HepG2 (cell line): ENCODE measurements around the gene SRSF4. TPM values are rescaled to one million over a fixed set of nuclear protein-coding genes. Genes with fewer than 3 reads are reported as not detected.

Experiments
- ATAC-seq: fragments of 200-7000 bp; cut with Tn5 transposase; 3 replicates; pipeline ENCODE4 v1.9.1; 2020; ENCODE audit warnings: mild to moderate bottlenecking, moderate library complexity
- BruUV-seq: library from RNA; stranded (reverse); fragments of 400-500 nt; replicated peaks from 2 replicates; lab custom pipeline; 2021; lab: Mats Ljungman, UMichigan
- CTCF ChIA-PET: fragments of 300-600 bp; formaldehyde crosslinking; extraction: SDS; loops from one replicate; lab custom pipeline; 2021; ENCODE audit warnings: low total read pairs, inconsistent platforms, low intra/inter-chr PET ratio; lab: Yijun Ruan, JAX
- POLR2A ChIA-PET: fragments of 350-600 bp; sonication (Branson Sonifier 250); formaldehyde crosslinking; loops from one replicate; lab custom pipeline; 2020; ENCODE audit warnings: antibody characterized with exemption, inconsistent platforms; lab: Yijun Ruan, JAX
- DNase-seq: peaks from one replicate; pipeline ENCODE4 v3.0.0-alpha.2; 2015; ENCODE audit warnings: low spot score
- FAIRE-seq: peaks from 3 replicates; lab custom pipeline; 2011; peaks lifted over from hg19 to GRCh38; lab: Jason Lieb, UNC
- H2AFZ ChIP-seq: one replicate; pipeline ENCODE4 v1.6.1; 2011; ENCODE audit warnings: low read length, inconsistent platforms
- H3K27ac ChIP-seq: fragments of 300-600 bp; 3 replicates; pipeline ENCODE4 v1.8.0; 2011; ENCODE audit warnings: mixed run types, mild to moderate bottlenecking, mixed read lengths, low read length, inconsistent platforms; ENCODE audit not compliant: insufficient read depth; ENCODE audit errors: extremely low read length
- H3K27me3 ChIP-seq, 2 experiments: fragments of 200-600 bp in 1 of 2; 2 replicates in 1 of 2; 3 replicates in 1 of 2; pipeline versions ENCODE4 v1.6.0 to v1.8.0; 2011; ENCODE audit warnings: low read length in 2 of 2, mild to moderate bottlenecking in 2 of 2, moderate library complexity in 2 of 2, inconsistent platforms in 1 of 2; ENCODE audit not compliant: insufficient read depth in 2 of 2, control insufficient read depth in 1 of 2
- H3K36me3 ChIP-seq, 2 experiments: fragments of 200-600 bp in 1 of 2; replicated peaks in 1 of 2; 2 replicates in 1 of 2; 3 replicates in 1 of 2; pipeline versions ENCODE4 v1.5.1 to v1.8.0; 2011; ENCODE audit warnings: low read length in 2 of 2, inconsistent platforms in 1 of 2; ENCODE audit not compliant: insufficient read depth in 2 of 2, control insufficient read depth in 1 of 2
- H3K4me1 ChIP-seq: 2 replicates; pipeline ENCODE4 v1.5.1; 2012; ENCODE audit warnings: low read length, inconsistent platforms; ENCODE audit not compliant: insufficient read depth
- H3K4me2 ChIP-seq: 2 replicates; pipeline ENCODE4 v1.6.0; 2011; ENCODE audit warnings: low read depth, low read length, inconsistent platforms
- H3K4me3 ChIP-seq, 3 experiments: fragments of 200-600 bp in 1 of 3; sonication (generic), shearing (Covaris generic) in 1 of 3; replicated peaks in 1 of 3; 2 replicates each; pipeline ENCODE4 v1.5.1; 2011 to 2016; ENCODE audit warnings: low read length in 3 of 3, inconsistent platforms in 2 of 3, low read depth in 2 of 3, mild to moderate bottlenecking in 2 of 3, control low read depth in 1 of 3, mixed read lengths in 1 of 3; ENCODE audit not compliant: insufficient read depth in 1 of 3
- H3K79me2 ChIP-seq: one replicate; pipeline ENCODE4 v1.6.1; 2011; ENCODE audit warnings: low read length, inconsistent platforms; ENCODE audit not compliant: insufficient read depth
- H3K9ac ChIP-seq: 2 replicates; pipeline ENCODE4 v1.6.0; 2011; ENCODE audit warnings: mild to moderate bottlenecking, low read depth, low read length, inconsistent platforms; ENCODE audit not compliant: insufficient read depth
- H3K9me3 ChIP-seq: 2 replicates; pipeline ENCODE4 v1.5.1; 2012; ENCODE audit warnings: mild to moderate bottlenecking, low read length
- H4K20me1 ChIP-seq: 2 replicates; pipeline ENCODE4 v1.6.0; 2011; ENCODE audit warnings: inconsistent platforms, mild to moderate bottlenecking, low read length, moderate library complexity; ENCODE audit not compliant: insufficient read depth
- CCDC6 ChIP-seq: sonication (generic); formaldehyde crosslinking; IDR thresholded peaks from 2 replicates; pipeline ENCODE4 v1.8.1; 2022; ENCODE audit warnings: mild to moderate bottlenecking, missing genetic modification reagents, moderate library complexity
- CEBPB ChIP-seq: IDR thresholded peaks from 2 replicates; pipeline ENCODE4 v1.6.1; 2011; ENCODE audit warnings: low read depth, low read length, improper control_type of control experiment, borderline replicate concordance
- DNMT1 ChIP-seq: sonication (generic); formaldehyde crosslinking; IDR thresholded peaks from 2 replicates; pipeline ENCODE4 v1.5.1; 2020; ENCODE audit warnings: mild to moderate bottlenecking, missing genetic modification reagents
- ESRRA ChIP-seq: sonication (generic); formaldehyde crosslinking; IDR thresholded peaks from 2 replicates; pipeline ENCODE4 v1.5.1; 2020; ENCODE audit warnings: mild to moderate bottlenecking, low read depth, missing genetic modification reagents
- FOXK1 ChIP-seq: sonication (generic); formaldehyde crosslinking; IDR thresholded peaks from 2 replicates; pipeline ENCODE4 v1.4.0; 2020; ENCODE audit warnings: low read depth, missing genetic modification reagents, borderline replicate concordance
- FOXK2 ChIP-seq: fragments of 450-650 bp; IDR thresholded peaks from 2 replicates; pipeline ENCODE4 v1.6.1; 2016
- HHEX ChIP-seq: IDR thresholded peaks from 2 replicates; pipeline ENCODE4 v1.6.1; 2016; ENCODE audit warnings: control low read depth
- HNRNPH1 ChIP-seq: fragments of 200-400 bp; formaldehyde crosslinking; optimal IDR thresholded peaks from 2 replicates; pipeline ENCODE3; 2017; ENCODE audit warnings: mild to moderate bottlenecking, low read depth, low read length
- RARA ChIP-seq: IDR thresholded peaks from 2 replicates; pipeline ENCODE4 v1.6.1; 2016; ENCODE audit warnings: missing genetic modification reagents, missing compliant biosample characterization
- RNF2 ChIP-seq: fragments of 450-650 bp; conservative IDR thresholded peaks from 2 replicates; pipeline ENCODE4 v1.6.1; 2016; ENCODE audit warnings: low read depth
- SIN3A ChIP-seq: IDR thresholded peaks from 2 replicates; pipeline ENCODE4 v1.6.1; 2011; ENCODE audit warnings: low read depth, mild to moderate bottlenecking, control low read depth, low read length, borderline replicate concordance
- TSC22D2 ChIP-seq: sonication (generic); formaldehyde crosslinking; IDR thresholded peaks from 2 replicates; pipeline ENCODE4 v1.5.1; 2020; ENCODE audit warnings: missing genetic modification reagents, mild to moderate bottlenecking, borderline replicate concordance
- ZEB1 ChIP-seq: IDR thresholded peaks from 2 replicates; pipeline ENCODE4 v1.6.1; 2012; ENCODE audit warnings: mild to moderate bottlenecking, low read depth, inconsistent platforms; ENCODE audit not compliant: insufficient replicate concordance
- ZFP90 ChIP-seq: sonication (generic); formaldehyde crosslinking; IDR thresholded peaks from 2 replicates; pipeline ENCODE4 v1.8.0; 2022; ENCODE audit warnings: missing genetic modification reagents, mild to moderate bottlenecking, inconsistent platforms, borderline replicate concordance
- ZFX ChIP-seq: sonication (generic); formaldehyde crosslinking; IDR thresholded peaks from 2 replicates; pipeline ENCODE4 v1.4.0; 2020; ENCODE audit warnings: mild to moderate bottlenecking, low read depth, missing genetic modification reagents, moderate library complexity
- ZNF670 ChIP-seq: sonication (generic); formaldehyde crosslinking; IDR thresholded peaks from 2 replicates; pipeline ENCODE4 v1.8.0; 2022; ENCODE audit warnings: mild to moderate bottlenecking, missing genetic modification reagents, borderline replicate concordance
- ZNF773 ChIP-seq: sonication (generic); formaldehyde crosslinking; IDR thresholded peaks from 2 replicates; pipeline ENCODE4 v1.4.0; 2020; ENCODE audit warnings: missing genetic modification reagents, borderline replicate concordance
- WGBS: methylation state at CpG from one replicate; pipeline ENCODE4 v1.1.6; 2017; ENCODE audit warnings: low lambda C conversion rate; 5-methylcytosine and 5-hydroxymethylcytosine counted together
- in situ Hi-C: cut with HindIII; loops from 2 replicates; pipeline ENCODE4 v1.10.0; 2017; ENCODE audit warnings: low pct_unique_long_range_greater_than_20kb; ENCODE audit not compliant: extremely low pct_ligation_motif_present
- intact Hi-C: fragments of 100-400 bp; cut with micrococcal nuclease; formaldehyde crosslinking; loops from one replicate; pipeline ENCODE4 v1.10.0; 2022; ENCODE audit not compliant: unreplicated experiment
- polyA plus RNA-seq, 8 experiments: library from polyadenylated mRNA; depleted of rRNA in 3 of 8; stranded (reverse) in 7 of 8; unstranded in 1 of 8; fragments of >200 nt; fragmentation: Illumina TruSeq in 4 of 8; extraction: Trizol in 4 of 8; gene quantifications; 2 replicates each; pipeline versions ENCODE4 v1.2.1 to v1.2.3, GENCODE V29; 2011 to 2016; ENCODE audit warnings: low read depth in 4 of 8, missing spikeins in 1 of 8, mixed read lengths in 1 of 8; ENCODE audit not compliant: insufficient read depth in 1 of 8
- total RNA-seq, 5 experiments: library from RNA; depleted of rRNA; stranded (reverse); fragments of >200 nt; fragmentation: Illumina TruSeq; extraction: Trizol; gene quantifications; 2 replicates each; pipeline ENCODE4 v1.2.3, GENCODE V29; 2016; ENCODE audit warnings: low read depth in 1 of 5
- TF ChIP-seq, protein P1 (sequence below): sonication (generic); formaldehyde crosslinking; IDR thresholded peaks from 2 replicates; pipeline ENCODE4 v1.9.0; 2021; ENCODE audit warnings: missing genetic modification reagents, borderline replicate concordance

Gene SRSF4
- total and polyA plus RNA-seq, 2 of the 13 experiments (the other 11 are each of a cell fraction or from before 2014, with no cell fraction given): 37.7 to 50.9 TPM

DNA sequence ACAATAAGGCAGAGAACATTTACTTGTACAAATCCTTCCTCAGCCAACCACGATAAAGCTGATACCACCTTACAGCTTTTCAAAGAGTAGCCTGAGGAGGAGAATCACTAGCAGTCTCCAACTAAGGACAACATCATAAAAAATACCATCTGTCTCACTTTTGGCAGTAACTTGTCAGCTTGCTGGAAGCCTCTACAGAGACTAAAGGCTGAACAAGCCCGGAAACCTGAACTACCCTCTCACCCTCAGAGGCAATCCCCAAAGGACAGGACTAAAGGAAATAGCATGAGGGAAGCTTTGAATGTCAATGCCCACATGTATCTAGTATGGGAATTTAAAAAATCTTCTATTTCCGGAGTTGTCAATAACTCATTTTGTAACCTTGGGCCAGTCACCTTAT lies 10.6 kb downstream of the SRSF4 start:
- 63% methylated on average over 3 of the region's 3 CpGs for WGBS
- H3K27me3 ChIP-seq: no peaks in the 10 kb centered on the region
- FAIRE-seq (no peak), DNase-seq (no peak), ATAC-seq (no peak)
- H2AFZ ChIP-seq: no peak overlapping the region
- no peak overlapping the region for H3K4me2 ChIP-seq
- no peak overlapping the region for H3K4me3 ChIP-seq
- in situ Hi-C loops (no loop called here), intact Hi-C loops (no loop called here)
- peaks cover 89% of the 10 kb centered on the region for H3K79me2 ChIP-seq
- ChIA-PET CTCF (no interaction called here), POLR2A (interaction anchor here (2.0 kb wide), 1 partner anchor 10 kb away, joined by 7 read pairs; the partner anchor contains the start of gene SRSF4)
- no peak overlapping the region for H3K9ac ChIP-seq
- peaks cover 52% of the 10 kb centered on the region for H4K20me1 ChIP-seq
- no peak for TF ChIP-seq FOXK2
- TF ChIP-seq SIN3A: no peak
- TF ChIP-seq RARA: no peak
- no peak for TF ChIP-seq ZNF773
- no peak for TF ChIP-seq CEBPB
- no peak for TF ChIP-seq ZNF670 (CRISPR knock-in tag)
- TF ChIP-seq RNF2: no peak
- TF ChIP-seq HNRNPH1: no peak
- no peak for TF ChIP-seq TSC22D2 (CRISPR knock-in tag)
- no peak for TF ChIP-seq ZFP90
- no peak for TF ChIP-seq ZFX (CRISPR knock-in tag)
- no peak for TF ChIP-seq DNMT1 (CRISPR knock-in tag)
- H3K27ac ChIP-seq: no peak overlapping the region
- peaks cover 10 to 46% of the 10 kb centered on the region in 2 experiments; a peak in 4 of 5 replicates for H3K36me3 ChIP-seq
- no peaks in the 10 kb centered on the region for H3K9me3 ChIP-seq
- BruUV-seq: no TSS peak
- peaks cover 43% of the 10 kb centered on the region for H3K4me1 ChIP-seq

DNA sequence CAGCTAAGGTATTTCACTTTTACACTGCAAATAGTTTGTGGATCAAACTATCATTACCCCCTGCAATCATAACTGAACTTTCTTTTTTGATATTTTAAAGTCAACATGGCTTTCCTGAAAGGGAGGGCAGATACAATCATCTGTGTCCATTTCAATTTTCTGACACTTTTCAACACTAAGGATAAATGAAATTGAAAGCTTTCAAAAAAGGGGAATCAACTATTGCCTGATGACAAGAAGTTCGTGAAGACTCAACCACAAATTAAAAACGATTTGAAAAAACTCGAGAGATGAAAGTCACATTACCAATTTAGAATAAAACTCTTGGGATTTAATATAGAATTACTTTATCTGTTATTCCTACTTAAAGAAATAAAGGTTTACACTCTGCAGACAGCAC lies 11.7 kb downstream of the SRSF4 start:
- WGBS: 91% methylated on average over 3 of the region's 3 CpGs
- TF ChIP-seq CCDC6 (CRISPR knock-in tag): no peak
- no peak for TF ChIP-seq ZEB1
- TF ChIP-seq ESRRA (CRISPR knock-in tag): no peak
- TF ChIP-seq FOXK1 (CRISPR knock-in tag): no peak
- no peak for TF ChIP-seq HHEX (CRISPR knock-in tag)
- TF ChIP-seq, protein P1, sequence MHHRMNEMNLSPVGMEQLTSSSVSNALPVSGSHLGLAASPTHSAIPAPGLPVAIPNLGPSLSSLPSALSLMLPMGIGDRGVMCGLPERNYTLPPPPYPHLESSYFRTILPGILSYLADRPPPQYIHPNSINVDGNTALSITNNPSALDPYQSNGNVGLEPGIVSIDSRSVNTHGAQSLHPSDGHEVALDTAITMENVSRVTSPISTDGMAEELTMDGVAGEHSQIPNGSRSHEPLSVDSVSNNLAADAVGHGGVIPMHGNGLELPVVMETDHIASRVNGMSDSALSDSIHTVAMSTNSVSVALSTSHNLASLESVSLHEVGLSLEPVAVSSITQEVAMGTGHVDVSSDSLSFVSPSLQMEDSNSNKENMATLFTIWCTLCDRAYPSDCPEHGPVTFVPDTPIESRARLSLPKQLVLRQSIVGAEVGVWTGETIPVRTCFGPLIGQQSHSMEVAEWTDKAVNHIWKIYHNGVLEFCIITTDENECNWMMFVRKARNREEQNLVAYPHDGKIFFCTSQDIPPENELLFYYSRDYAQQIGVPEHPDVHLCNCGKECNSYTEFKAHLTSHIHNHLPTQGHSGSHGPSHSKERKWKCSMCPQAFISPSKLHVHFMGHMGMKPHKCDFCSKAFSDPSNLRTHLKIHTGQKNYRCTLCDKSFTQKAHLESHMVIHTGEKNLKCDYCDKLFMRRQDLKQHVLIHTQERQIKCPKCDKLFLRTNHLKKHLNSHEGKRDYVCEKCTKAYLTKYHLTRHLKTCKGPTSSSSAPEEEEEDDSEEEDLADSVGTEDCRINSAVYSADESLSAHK (CRISPR knock-in tag): no peak

More for the DNA sequence above, 11.7 kb downstream of the SRSF4 start:
- in situ Hi-C loops: no loop called here
- CTCF ChIA-PET: no interaction called here
- Histone ChIP-seq H4K20me1 (peaks cover 46% of the 10 kb centered on the region), H3K9me3 (no peaks in the 10 kb centered on the region), H3K4me3 (no peak overlapping the region), H3K36me3 (peaks cover 14 to 55% of the 10 kb centered on the region in 2 experiments; a peak in 4 of 5 replicates), H3K4me2 (no peak overlapping the region), H2AFZ (no peak overlapping the region), H3K79me2 (peaks cover 93% of the 10 kb centered on the region), H3K9ac (no peak overlapping the region), H3K27me3 (no peaks in the 10 kb centered on the region), H3K27ac (no peak overlapping the region), H3K4me1 (peaks cover 54% of the 10 kb centered on the region)
- DNase-seq (no peak), ATAC-seq (no peak), FAIRE-seq (no peak)
- POLR2A ChIA-PET: no interaction called here
- BruUV-seq: no TSS peak
- intact Hi-C loops: no loop called here
